Umbilical cord (tissue), 2 donors: ENCODE results near the gene TTC14. TPM values are rescaled to one million over a fixed set of nuclear protein-coding genes. Genes with fewer than 3 reads are reported as not detected.

Experiments
- DNase-seq: peaks from one replicate; pipeline ENCODE4 v3.0.0-alpha.2; 2015; ENCODE audit warnings: low spot score
- total RNA-seq: library from RNA; depleted of rRNA; stranded (reverse); fragments of >200 nt; gene quantifications from one replicate; pipeline ENCODE4 v1.2.3, GENCODE V29; 2014; ENCODE audit warnings: low replicate concordance; ENCODE audit not compliant: insufficient read depth

The TTC14 gene
- total RNA-seq, 1 donor from 2014 or later = 52.0 TPM

- no peak for DNase-seq
Observed at GRCh38 chr3:180630371-180630770, 28.4 kb downstream of the TTC14 start.

GRCh38 chr3:180631317-180631716, 29.4 kb downstream of the TTC14 start:
- no peak for DNase-seq

GRCh38 chr3:180633722-180634121, 31.8 kb downstream of the TTC14 start:
- DNase-seq = no peak

- no peak for DNase-seq
Observed at GRCh38 chr3:180640987-180641386, 39.0 kb downstream of the TTC14 start.

- no peak for DNase-seq
Observed at GRCh38 chr3:180646187-180646790, 44.3 kb downstream of the TTC14 start.

- no peak for DNase-seq
Observed at GRCh38 chr3:180656406-180656805, 54.4 kb downstream of the TTC14 start.

GRCh38 chr3:180657094-180657493, 55.1 kb downstream of the TTC14 start:
- no peak for DNase-seq

Other genes starting within 250 kb of the TTC14 start
- not detected for gene CCDC39, start 77.3 kb downstream of the TTC14 start, total RNA-seq